ENCODE results near the gene ADAT2. TPM values are rescaled to one million over a fixed set of nuclear protein-coding genes. Genes with fewer than 3 reads are reported as not detected.

Gene ADAT2
- total and polyA plus RNA-seq, 7 donors = 0.60 to 8.7 (median 2.5) TPM

GRCh38 chr6:143405373-143406154, 44.9 kb downstream of the ADAT2 start:
- intact Hi-C loops (cut with DNase I) = no loop called here
- H3K9me3 ChIP-seq = no peaks in the 10 kb centered on the region

GRCh38 chr6:143402721-143403336, 47.7 kb downstream of the ADAT2 start:
- no peak for DNase-seq
- 91 to 93% methylated on average over 7 of the region's 7 CpGs for WGBS, 2 donors
- intact Hi-C loops (cut with DNase I) = no loop called here
- H3K27ac ChIP-seq = no peak overlapping the region
- no peaks in the 10 kb centered on the region for H3K9me3 ChIP-seq
- H3K4me3 ChIP-seq = no peak overlapping the region
- TF ChIP-seq CTCF (IDR thresholded peaks at IDR 0.05) (no peak), POLR2A (IDR thresholded peaks at IDR 0.05) (no peak), POLR2AphosphoS5 (IDR thresholded peaks at IDR 0.05) (no peak), EP300 (IDR thresholded peaks at IDR 0.05) (no peak)
- no peaks in the 10 kb centered on the region for H3K4me1 ChIP-seq
- H3K36me3 ChIP-seq = no peaks in the 10 kb centered on the region
- no peaks in the 10 kb centered on the region for H3K27me3 ChIP-seq

More at GRCh38 chr6:143405373-143406154, 44.9 kb downstream of the ADAT2 start:
- no peak for DNase-seq
- no peak overlapping the region for H3K27ac ChIP-seq
- H3K4me1 ChIP-seq = no peaks in the 10 kb centered on the region
- H3K27me3 ChIP-seq = no peaks in the 10 kb centered on the region
- WGBS, 2 donors = 89 to 90% methylated on average over 9 of the region's 9 CpGs
- no peaks in the 10 kb centered on the region for H3K36me3 ChIP-seq
- H3K4me3 ChIP-seq = no peak overlapping the region
- TF ChIP-seq POLR2AphosphoS5 (IDR thresholded peaks at IDR 0.05) = no peak
- TF ChIP-seq CTCF (IDR thresholded peaks at IDR 0.05) = no peak
- no peak for TF ChIP-seq EP300 (IDR thresholded peaks at IDR 0.05)
- TF ChIP-seq POLR2A (IDR thresholded peaks at IDR 0.05) = no peak

GRCh38 chr6:143401636-143402370, 48.7 kb downstream of the ADAT2 start:
- intact Hi-C loops (cut with DNase I) = no loop called here
- Histone ChIP-seq H3K27ac (no peak overlapping the region), H3K27me3 (no peaks in the 10 kb centered on the region), H3K4me1 (no peaks in the 10 kb centered on the region), H3K4me3 (no peak overlapping the region), H3K9me3 (no peaks in the 10 kb centered on the region), H3K36me3 (no peaks in the 10 kb centered on the region)
- WGBS, 2 donors = 87 to 89% methylated on average over 5 of the region's 5 CpGs
- no peak for DNase-seq
- TF ChIP-seq POLR2A (IDR thresholded peaks at IDR 0.05) = no peak
- no peak for TF ChIP-seq POLR2AphosphoS5 (IDR thresholded peaks at IDR 0.05)
- no peak for TF ChIP-seq EP300 (IDR thresholded peaks at IDR 0.05)
- no peak for TF ChIP-seq CTCF (IDR thresholded peaks at IDR 0.05)

GRCh38 chr6:143401068-143401446, 49.4 kb downstream of the ADAT2 start:
- no peaks in the 10 kb centered on the region for H3K36me3 ChIP-seq
- intact Hi-C loops (cut with DNase I) = no loop called here
- no peak overlapping the region for H3K27ac ChIP-seq
- WGBS, 2 donors = 58 to 77% methylated on average over 1 of the region's 1 CpG
- no peak for DNase-seq
- no peaks in the 10 kb centered on the region for H3K27me3 ChIP-seq
- H3K9me3 ChIP-seq = no peaks in the 10 kb centered on the region
- TF ChIP-seq POLR2AphosphoS5 (IDR thresholded peaks at IDR 0.05) (no peak), POLR2A (IDR thresholded peaks at IDR 0.05) (no peak)
- H3K4me3 ChIP-seq = no peak overlapping the region
- no peaks in the 10 kb centered on the region for H3K4me1 ChIP-seq

Data from sigmoid colon (tissue), 7 donors.